ENCODE data around the gene INPP1. TPM values are rescaled to one million over a fixed set of nuclear protein-coding genes. Genes with fewer than 3 reads are reported as not detected.

The INPP1 gene
- polyA plus RNA-seq, 1 donor = 40.0 TPM

- no CpG with 5 or more reads among the region's 1 CpG for WGBS (ENCODE audit: insufficient coverage, low lambda C conversion rate)
- peaks cover 6% of the 10 kb centered on the region for H3K36me3 ChIP-seq (ENCODE audit: control insufficient read depth, insufficient read depth, low read length)
- no peaks in the 10 kb centered on the region for H3K27me3 ChIP-seq (ENCODE audit: control insufficient read depth, insufficient read depth, low read length)
- H3K4me3 ChIP-seq (ENCODE audit: low read length) = no peak overlapping the region
- no peaks in the 10 kb centered on the region for H3K4me1 ChIP-seq (ENCODE audit: control insufficient read depth, insufficient read depth, low read length)
- no peaks in the 10 kb centered on the region for H3K9me3 ChIP-seq (ENCODE audit: control insufficient read depth, low read depth, low read length)
- no peak for DNase-seq
- no peak overlapping the region for H3K27ac ChIP-seq (ENCODE audit: low read length)
These were observed 29.5 kb upstream of the INPP1 start for GRCh38 chr2:190313880-190314279.

GRCh38 chr2:190315273-190315672 is 28.1 kb upstream of the INPP1 start:
- H3K9me3 ChIP-seq (ENCODE audit: control insufficient read depth, low read depth, low read length) = no peaks in the 10 kb centered on the region
- H3K36me3 ChIP-seq (ENCODE audit: control insufficient read depth, insufficient read depth, low read length) = no peaks in the 10 kb centered on the region
- no peak overlapping the region for H3K27ac ChIP-seq (ENCODE audit: low read length)
- no peak for DNase-seq
- no CpG with 5 or more reads among the region's 2 CpGs for WGBS (ENCODE audit: insufficient coverage, low lambda C conversion rate)
- H3K27me3 ChIP-seq (ENCODE audit: control insufficient read depth, insufficient read depth, low read length) = no peaks in the 10 kb centered on the region
- no peak overlapping the region for H3K4me3 ChIP-seq (ENCODE audit: low read length)
- no peaks in the 10 kb centered on the region for H3K4me1 ChIP-seq (ENCODE audit: control insufficient read depth, insufficient read depth, low read length)

GRCh38 chr2:190318514-190318913 is 24.9 kb upstream of the INPP1 start:
- no peaks in the 10 kb centered on the region for H3K36me3 ChIP-seq (ENCODE audit: control insufficient read depth, insufficient read depth, low read length)
- H3K4me3 ChIP-seq (ENCODE audit: low read length) = peak overlapping the region; percentile 83
- WGBS (ENCODE audit: insufficient coverage, low lambda C conversion rate) = 65% methylated on average over 2 of the region's 4 CpGs
- no peaks in the 10 kb centered on the region for H3K27me3 ChIP-seq (ENCODE audit: control insufficient read depth, insufficient read depth, low read length)
- H3K4me1 ChIP-seq (ENCODE audit: control insufficient read depth, insufficient read depth, low read length) = peaks cover 5% of the 10 kb centered on the region
- peak overlapping the region; percentile 93 for H3K27ac ChIP-seq (ENCODE audit: low read length)
- DNase-seq = peak in 1 of 2 donors; percentile 13
- no peaks in the 10 kb centered on the region for H3K9me3 ChIP-seq (ENCODE audit: control insufficient read depth, low read depth, low read length)

- Histone ChIP-seq H3K36me3 (ENCODE audit: control insufficient read depth, insufficient read depth, low read length) (no peaks in the 10 kb centered on the region), H3K4me3 (ENCODE audit: low read length) (peak overlapping the region; percentile 83), H3K27ac (ENCODE audit: low read length) (peak overlapping the region; percentile 93), H3K9me3 (ENCODE audit: control insufficient read depth, low read depth, low read length) (no peaks in the 10 kb centered on the region), H3K4me1 (ENCODE audit: control insufficient read depth, insufficient read depth, low read length) (peaks cover 5% of the 10 kb centered on the region), H3K27me3 (ENCODE audit: control insufficient read depth, insufficient read depth, low read length) (no peaks in the 10 kb centered on the region)
- WGBS (ENCODE audit: insufficient coverage, low lambda C conversion rate) = 0% methylated on average over 1 of the region's 12 CpGs
- peak in 1 of 2 donors; percentile 66 for DNase-seq
These were observed 24.3 kb upstream of the INPP1 start for GRCh38 chr2:190318931-190319554.

GRCh38 chr2:190319555-190320498 is 23.6 kb upstream of the INPP1 start, which contains the start of gene HIBCH:
Gene HIBCH, minus strand, starts transcription at chr2:190319826. Its CDS starts 76 bp downstream, at chr2:190319750.
- Histone ChIP-seq H3K36me3 (ENCODE audit: control insufficient read depth, insufficient read depth, low read length) (no peaks in the 10 kb centered on the region), H3K27ac (ENCODE audit: low read length) (peak within 1 kb of the TSS; percentile 93)
- peak; percentile 99 for DNase-seq

DNA sequence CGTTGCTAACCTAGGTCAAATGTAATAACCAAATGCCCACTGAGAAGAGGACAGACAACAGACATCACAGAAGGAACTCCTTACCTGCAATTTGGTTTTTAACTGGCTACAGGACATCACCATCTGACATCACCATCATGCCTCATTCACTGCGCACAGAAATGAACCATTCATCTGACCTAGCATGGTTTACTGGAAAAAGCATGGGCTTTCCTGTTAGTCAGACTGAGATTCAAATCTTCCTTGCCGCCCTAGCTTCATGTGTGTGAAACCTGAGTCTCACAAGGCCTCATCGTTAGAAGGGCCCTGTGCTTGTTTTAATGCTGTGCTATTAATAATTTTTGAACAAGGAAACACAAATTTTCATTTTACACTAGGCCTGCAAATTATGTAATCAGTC is 22.7 kb upstream of the INPP1 start:
- H3K9me3 ChIP-seq (ENCODE audit: control insufficient read depth, low read depth, low read length) = no peaks in the 10 kb centered on the region
- 100% methylated on average over 2 of the region's 4 CpGs for WGBS (ENCODE audit: insufficient coverage, low lambda C conversion rate)
- H3K27ac ChIP-seq (ENCODE audit: low read length) = peak overlapping the region; percentile 93
- no peak for DNase-seq
- H3K4me3 ChIP-seq (ENCODE audit: low read length) = no peak overlapping the region
- peaks cover 5% of the 10 kb centered on the region for H3K4me1 ChIP-seq (ENCODE audit: control insufficient read depth, insufficient read depth, low read length)
- H3K36me3 ChIP-seq (ENCODE audit: control insufficient read depth, insufficient read depth, low read length) = no peaks in the 10 kb centered on the region
- H3K27me3 ChIP-seq (ENCODE audit: control insufficient read depth, insufficient read depth, low read length) = no peaks in the 10 kb centered on the region

More at GRCh38 chr2:190319555-190320498, 23.6 kb upstream of the INPP1 start, which contains the start of gene HIBCH:
- Histone ChIP-seq H3K27me3 (ENCODE audit: control insufficient read depth, insufficient read depth, low read length) (no peaks in the 10 kb centered on the region), H3K4me1 (ENCODE audit: control insufficient read depth, insufficient read depth, low read length) (peaks cover 5% of the 10 kb centered on the region), H3K9me3 (ENCODE audit: control insufficient read depth, low read depth, low read length) (no peaks in the 10 kb centered on the region), H3K4me3 (ENCODE audit: low read length) (peak within 1 kb of the TSS; percentile 83)
- WGBS (ENCODE audit: insufficient coverage, low lambda C conversion rate) = 0% methylated on average over 2 of the region's 50 CpGs

- no peak overlapping the region for H3K4me3 ChIP-seq (ENCODE audit: low read length)
- H3K4me1 ChIP-seq (ENCODE audit: control insufficient read depth, insufficient read depth, low read length) = peaks cover 5% of the 10 kb centered on the region
- H3K36me3 ChIP-seq (ENCODE audit: control insufficient read depth, insufficient read depth, low read length) = no peaks in the 10 kb centered on the region
- no peak overlapping the region for H3K27ac ChIP-seq (ENCODE audit: low read length)
- no peak for DNase-seq
- H3K27me3 ChIP-seq (ENCODE audit: control insufficient read depth, insufficient read depth, low read length) = no peaks in the 10 kb centered on the region
- H3K9me3 ChIP-seq (ENCODE audit: control insufficient read depth, low read depth, low read length) = no peaks in the 10 kb centered on the region
These were observed 20.0 kb upstream of the INPP1 start for GRCh38 chr2:190323406-190323805.

GRCh38 chr2:190325588-190325987 is 17.8 kb upstream of the INPP1 start:
- WGBS (ENCODE audit: insufficient coverage, low lambda C conversion rate) = 100% methylated on average over 1 of the region's 2 CpGs
- Histone ChIP-seq H3K36me3 (ENCODE audit: control insufficient read depth, insufficient read depth, low read length) (no peaks in the 10 kb centered on the region), H3K4me3 (ENCODE audit: low read length) (no peak overlapping the region), H3K27me3 (ENCODE audit: control insufficient read depth, insufficient read depth, low read length) (no peaks in the 10 kb centered on the region), H3K9me3 (ENCODE audit: control insufficient read depth, low read depth, low read length) (no peaks in the 10 kb centered on the region), H3K27ac (ENCODE audit: low read length) (no peak overlapping the region), H3K4me1 (ENCODE audit: control insufficient read depth, insufficient read depth, low read length) (peaks cover 2% of the 10 kb centered on the region)
- no peak for DNase-seq

DNA sequence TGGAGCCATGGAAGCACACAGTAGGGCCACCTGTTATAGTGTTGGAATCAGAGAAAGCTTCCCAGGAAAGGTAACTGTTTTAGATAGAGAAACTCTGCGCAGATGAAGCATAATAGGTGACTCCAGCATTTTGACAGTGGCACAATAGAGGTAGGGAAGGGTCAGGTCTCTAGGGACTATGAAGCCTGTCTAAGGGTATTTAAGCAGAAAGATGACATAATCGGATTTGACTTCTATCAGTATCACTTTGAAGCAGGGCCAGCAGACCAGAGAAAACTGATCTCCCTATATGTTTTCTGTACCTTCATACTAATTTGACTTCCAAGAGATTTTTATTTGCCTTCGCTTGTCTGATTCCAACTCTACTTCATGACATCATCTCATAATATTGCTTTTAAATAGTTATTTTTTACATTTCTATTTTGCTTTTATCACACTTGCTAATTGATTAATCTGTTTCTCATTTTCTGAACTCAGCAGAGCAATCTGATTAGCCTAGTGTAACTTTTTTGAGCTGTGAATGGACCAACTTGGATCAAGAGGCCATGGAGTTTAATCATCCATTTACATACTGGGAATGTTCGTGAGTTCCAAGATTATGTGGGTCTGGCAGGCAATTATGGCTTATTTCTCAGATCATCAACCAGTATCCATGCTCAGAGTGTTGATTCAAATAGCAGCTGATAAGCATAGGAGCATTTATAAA is 15.4 kb upstream of the INPP1 start:
- no peak for DNase-seq
- H3K9me3 ChIP-seq (ENCODE audit: control insufficient read depth, low read depth, low read length) = no peaks in the 10 kb centered on the region
- no peak overlapping the region for H3K27ac ChIP-seq (ENCODE audit: low read length)
- whole genome bisulfite sequencing (ENCODE audit: insufficient coverage, low lambda C conversion rate) = 100% methylated on average over 1 of the region's 4 CpGs
- H3K4me3 ChIP-seq (ENCODE audit: low read length) = no peak overlapping the region
- peaks cover 2% of the 10 kb centered on the region for H3K4me1 ChIP-seq (ENCODE audit: control insufficient read depth, insufficient read depth, low read length)
- H3K27me3 ChIP-seq (ENCODE audit: control insufficient read depth, insufficient read depth, low read length) = no peaks in the 10 kb centered on the region
- H3K36me3 ChIP-seq (ENCODE audit: control insufficient read depth, insufficient read depth, low read length) = no peaks in the 10 kb centered on the region

DNA sequence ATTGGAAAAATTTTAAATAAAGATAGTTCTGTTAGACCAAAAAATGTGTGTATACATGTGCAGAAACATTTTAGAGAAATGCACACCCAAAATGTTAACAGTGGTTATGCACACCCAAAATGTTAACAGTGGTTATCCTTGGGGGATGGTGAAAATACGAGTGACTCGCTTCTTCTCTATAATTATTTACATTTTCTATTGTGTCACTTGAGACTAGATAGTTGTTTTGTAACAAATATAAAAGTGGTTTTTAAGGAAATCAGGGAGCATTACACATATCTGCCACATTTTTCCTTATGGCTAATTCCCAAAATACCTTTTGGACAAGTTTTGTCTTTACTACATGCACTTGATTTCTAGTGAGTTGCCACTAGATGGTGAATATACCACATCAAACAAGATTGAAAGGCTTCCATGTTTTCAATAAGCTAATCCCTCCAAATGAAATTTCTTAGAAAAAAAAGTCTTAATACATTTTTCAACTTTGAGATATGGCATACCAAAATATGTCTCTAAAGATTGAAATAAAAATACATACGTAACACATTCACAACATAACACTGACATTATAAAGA is 14.7 kb upstream of the INPP1 start:
- peak in 1 of 2 donors; percentile 21 for DNase-seq
- H3K4me3 ChIP-seq (ENCODE audit: low read length) = no peak overlapping the region
- H3K9me3 ChIP-seq (ENCODE audit: control insufficient read depth, low read depth, low read length) = no peaks in the 10 kb centered on the region
- H3K27ac ChIP-seq (ENCODE audit: low read length) = no peak overlapping the region
- WGBS (ENCODE audit: insufficient coverage, low lambda C conversion rate) = 83% methylated on average over 1 of the region's 3 CpGs
- no peaks in the 10 kb centered on the region for H3K27me3 ChIP-seq (ENCODE audit: control insufficient read depth, insufficient read depth, low read length)
- H3K4me1 ChIP-seq (ENCODE audit: control insufficient read depth, insufficient read depth, low read length) = peaks cover 7% of the 10 kb centered on the region
- no peaks in the 10 kb centered on the region for H3K36me3 ChIP-seq (ENCODE audit: control insufficient read depth, insufficient read depth, low read length)

All from large intestine (tissue), 3 donors.